ENCODE results near the gene ITIH2. TPM values are rescaled to one million over a fixed set of nuclear protein-coding genes. Genes with fewer than 3 reads are reported as not detected.

The ITIH2 gene, protein sequence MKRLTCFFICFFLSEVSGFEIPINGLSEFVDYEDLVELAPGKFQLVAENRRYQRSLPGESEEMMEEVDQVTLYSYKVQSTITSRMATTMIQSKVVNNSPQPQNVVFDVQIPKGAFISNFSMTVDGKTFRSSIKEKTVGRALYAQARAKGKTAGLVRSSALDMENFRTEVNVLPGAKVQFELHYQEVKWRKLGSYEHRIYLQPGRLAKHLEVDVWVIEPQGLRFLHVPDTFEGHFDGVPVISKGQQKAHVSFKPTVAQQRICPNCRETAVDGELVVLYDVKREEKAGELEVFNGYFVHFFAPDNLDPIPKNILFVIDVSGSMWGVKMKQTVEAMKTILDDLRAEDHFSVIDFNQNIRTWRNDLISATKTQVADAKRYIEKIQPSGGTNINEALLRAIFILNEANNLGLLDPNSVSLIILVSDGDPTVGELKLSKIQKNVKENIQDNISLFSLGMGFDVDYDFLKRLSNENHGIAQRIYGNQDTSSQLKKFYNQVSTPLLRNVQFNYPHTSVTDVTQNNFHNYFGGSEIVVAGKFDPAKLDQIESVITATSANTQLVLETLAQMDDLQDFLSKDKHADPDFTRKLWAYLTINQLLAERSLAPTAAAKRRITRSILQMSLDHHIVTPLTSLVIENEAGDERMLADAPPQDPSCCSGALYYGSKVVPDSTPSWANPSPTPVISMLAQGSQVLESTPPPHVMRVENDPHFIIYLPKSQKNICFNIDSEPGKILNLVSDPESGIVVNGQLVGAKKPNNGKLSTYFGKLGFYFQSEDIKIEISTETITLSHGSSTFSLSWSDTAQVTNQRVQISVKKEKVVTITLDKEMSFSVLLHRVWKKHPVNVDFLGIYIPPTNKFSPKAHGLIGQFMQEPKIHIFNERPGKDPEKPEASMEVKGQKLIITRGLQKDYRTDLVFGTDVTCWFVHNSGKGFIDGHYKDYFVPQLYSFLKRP
- not detected in 2 replicates for total RNA-seq

DNA sequence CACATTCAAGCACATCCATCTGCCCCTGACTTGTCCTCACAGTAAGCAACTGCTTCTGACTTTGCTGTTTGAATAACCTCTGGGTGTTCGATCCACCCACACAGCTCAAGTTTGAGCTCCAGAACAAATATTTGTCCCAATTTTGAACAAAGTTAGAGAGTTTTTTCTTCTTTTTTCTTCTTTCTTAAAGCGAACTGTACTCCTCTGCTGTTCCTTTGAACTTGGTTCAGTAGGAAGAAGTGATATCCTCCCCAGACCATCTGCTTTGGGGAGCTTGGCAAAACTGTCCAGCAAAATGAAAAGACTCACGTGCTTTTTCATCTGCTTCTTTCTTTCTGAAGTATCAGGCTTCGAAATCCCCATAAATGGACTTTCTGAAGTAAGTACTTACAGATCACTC is at the start of gene ITIH2:
Gene ITIH2, plus strand, starts transcription at position 177 of the 400 bp plus-strand sequence. Its CDS starts 119 bp downstream, at position 296.

DNA sequence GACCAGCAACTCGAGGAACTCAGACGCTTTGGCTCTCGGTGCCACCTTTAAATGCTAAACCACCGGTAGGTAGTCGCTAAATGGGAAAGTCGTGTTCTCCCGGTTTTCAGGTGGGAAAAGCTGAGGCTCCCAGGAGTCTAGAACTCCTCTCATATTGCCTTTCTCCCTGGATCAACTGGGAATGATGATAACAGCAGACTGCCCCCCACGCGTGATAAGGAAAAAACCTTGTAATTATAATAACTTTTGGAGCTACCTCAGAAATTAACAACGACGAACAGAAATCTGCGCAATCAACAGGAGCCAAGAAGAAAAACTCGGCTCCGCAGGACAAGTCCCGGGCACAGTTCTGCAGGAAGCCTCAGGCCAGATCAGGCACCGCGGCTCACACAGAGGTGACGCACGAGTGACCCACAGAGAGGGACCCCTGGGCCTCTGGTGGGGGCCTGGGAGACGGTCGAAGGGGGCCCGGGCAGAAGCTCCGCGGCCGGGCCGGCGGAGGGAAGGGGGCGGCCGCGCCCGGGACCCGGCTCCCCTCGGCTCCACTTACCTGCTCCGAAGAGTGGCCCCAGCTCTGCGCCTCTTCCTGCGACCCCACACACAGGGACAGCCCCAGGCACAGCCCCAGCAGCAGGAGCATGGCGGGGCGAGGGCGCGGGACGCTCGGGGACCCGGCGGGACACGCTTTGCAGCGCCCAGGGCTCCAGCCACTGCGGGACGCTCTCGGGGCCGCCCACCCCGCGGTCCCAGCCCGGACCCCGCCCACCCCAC is 36.7 kb upstream of the ITIH2 start, which contains the start of gene ITIH5:
Gene ITIH5, minus strand, starts transcription at position 714 of the 771 bp plus-strand sequence. Its CDS starts 74 bp downstream, at position 640.

DNA sequence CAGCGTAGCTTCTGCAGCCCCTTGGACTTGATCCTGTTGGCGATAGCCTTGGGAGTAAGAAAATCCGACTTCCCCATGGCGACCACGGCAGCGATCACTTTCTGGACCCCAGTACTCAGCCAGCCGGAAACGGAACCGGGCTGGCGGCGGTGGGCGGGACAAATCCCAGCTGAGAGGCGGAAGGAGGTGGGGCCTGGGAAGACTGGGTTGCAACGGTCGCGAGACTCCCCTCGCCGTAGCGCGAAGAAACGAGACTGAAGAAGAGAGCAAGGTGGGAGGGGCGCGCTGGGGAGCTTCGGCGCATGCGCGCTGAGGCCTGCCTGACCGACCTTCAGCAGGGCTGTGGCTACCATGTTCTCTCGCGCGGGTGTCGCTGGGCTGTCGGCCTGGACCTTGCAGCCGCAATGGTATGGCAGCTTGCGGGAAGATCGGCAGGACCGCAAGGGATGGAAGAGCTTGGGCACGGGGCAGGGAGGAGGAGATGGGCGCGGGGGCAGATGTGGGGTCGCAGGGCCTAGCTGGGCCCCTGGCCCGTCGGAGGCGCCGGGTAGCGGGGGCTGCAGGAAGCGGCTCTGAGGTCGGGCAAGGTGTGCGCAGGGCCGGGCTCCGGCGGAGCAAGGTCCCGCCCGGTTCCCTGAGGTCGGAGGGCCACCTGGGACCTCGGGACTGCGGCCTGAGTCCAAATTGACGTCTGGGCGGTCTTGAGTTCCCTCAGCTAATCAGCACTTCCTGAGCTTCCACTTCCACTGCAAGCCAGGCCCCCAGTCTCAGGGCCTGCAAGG is 84.9 kb downstream of the ITIH2 start, which contains the start of the genes ATP5F1C and KIN:
Gene ATP5F1C, plus strand, starts transcription at position 321 of the 782 bp plus-strand sequence. Its CDS starts 31 bp downstream, at position 352.
Gene KIN, minus strand, starts transcription at position 137 of the 782 bp plus-strand sequence. Its CDS starts 60 bp downstream, at position 77.

Other genes with a start within 250 kb of the ITIH2 start
- 0.15 and 0.67 TPM in 2 replicates for gene ITIH5, start 36.4 kb upstream of the ITIH2 start, total RNA-seq
- 4.5 and 10.1 TPM in 2 replicates for gene KIN, start 84.7 kb downstream of the ITIH2 start, total RNA-seq
- gene ATP5F1C, start 84.9 kb downstream of the ITIH2 start, total RNA-seq = 276 and 287 TPM in 2 replicates
- gene TAF3, start 115.2 kb downstream of the ITIH2 start, total RNA-seq = 2.2 and 2.4 TPM in 2 replicates

Data from bronchus fibroblast of lung (primary cell).